Mucosa of gallbladder (tissue), 1 donor: ENCODE results near the gene SUSD3. TPM values are rescaled to one million over a fixed set of nuclear protein-coding genes. Genes with fewer than 3 reads are reported as not detected.

Source experiments
- DNase-seq: peaks from one replicate; pipeline ENCODE4 v3.0.0-alpha.2; 2020; ENCODE audit warnings: low spot score
- total RNA-seq: library from RNA; stranded (reverse); gene quantifications from one replicate; pipeline ENCODE4 v1.2.1, GENCODE V29; 2021
- donor health status: DM: no; HTN: no; CAD: no.

The SUSD3 gene
- total RNA-seq, 1 donor from 2014 or later = 5.0 TPM

GRCh38 chr9:93076101-93076791, 17.7 kb downstream of the SUSD3 start:
- DNase-seq = no peak

GRCh38 chr9:93076792-93077128, 18.3 kb downstream of the SUSD3 start:
- DNase-seq = no peak

GRCh38 chr9:93077367-93077766, 18.9 kb downstream of the SUSD3 start:
- DNase-seq = no peak

GRCh38 chr9:93077811-93078210, 19.3 kb downstream of the SUSD3 start:
- no peak for DNase-seq

GRCh38 chr9:93079371-93079770, 20.9 kb downstream of the SUSD3 start:
- no peak for DNase-seq

- no peak for DNase-seq
Measured at GRCh38 chr9:93080406-93080805, 21.9 kb downstream of the SUSD3 start.

- no peak for DNase-seq
Measured at GRCh38 chr9:93081081-93081529, 22.6 kb downstream of the SUSD3 start.

GRCh38 chr9:93081931-93082330, 23.4 kb downstream of the SUSD3 start:
- DNase-seq = no peak

GRCh38 chr9:93082841-93083411, 24.4 kb downstream of the SUSD3 start:
- DNase-seq = no peak

GRCh38 chr9:93083592-93084470, 25.3 kb downstream of the SUSD3 start:
- no peak for DNase-seq

- DNase-seq = no peak
Measured at GRCh38 chr9:93084471-93084881, 26.0 kb downstream of the SUSD3 start.

- no peak for DNase-seq
Measured at GRCh38 chr9:93085676-93086075, 27.2 kb downstream of the SUSD3 start.

GRCh38 chr9:93086447-93087224, 28.1 kb downstream of the SUSD3 start:
- DNase-seq = no peak

- no peak for DNase-seq
Measured at GRCh38 chr9:93087971-93088655, 29.6 kb downstream of the SUSD3 start.

- DNase-seq = no peak
Measured at GRCh38 chr9:93088656-93089015, 30.1 kb downstream of the SUSD3 start.

GRCh38 chr9:93089024-93089423, 30.5 kb downstream of the SUSD3 start:
- no peak for DNase-seq

GRCh38 chr9:93089481-93089991, 31.0 kb downstream of the SUSD3 start:
- no peak for DNase-seq

GRCh38 chr9:93090091-93090655, 31.7 kb downstream of the SUSD3 start:
- DNase-seq = no peak

GRCh38 chr9:93091056-93091452, 32.6 kb downstream of the SUSD3 start:
- no peak for DNase-seq

- no peak for DNase-seq
Measured at GRCh38 chr9:93091453-93092081, 33.1 kb downstream of the SUSD3 start.
